ENCODE results near the gene GJB2.

The GJB2 gene

GRCh38 chr13:20151016-20151415 lies 41.7 kb downstream of the GJB2 start:
- no peak for TF ChIP-seq FOXM1 (IDR thresholded peaks at IDR 0.05; ENCODE audit: borderline replicate concordance, low read depth)
- no peak for TF ChIP-seq EGR1 (IDR thresholded peaks at IDR 0.05)
- no peak for TF ChIP-seq TAF1 (IDR thresholded peaks at IDR 0.05; ENCODE audit: low read depth)
- no peak for TF ChIP-seq CEBPB (IDR thresholded peaks at IDR 0.05)
- TF ChIP-seq EP300 (IDR thresholded peaks at IDR 0.05; ENCODE audit: borderline replicate concordance): no peak
- no peak for TF ChIP-seq MAX (IDR thresholded peaks at IDR 0.05)
- TF ChIP-seq, protein P1, sequence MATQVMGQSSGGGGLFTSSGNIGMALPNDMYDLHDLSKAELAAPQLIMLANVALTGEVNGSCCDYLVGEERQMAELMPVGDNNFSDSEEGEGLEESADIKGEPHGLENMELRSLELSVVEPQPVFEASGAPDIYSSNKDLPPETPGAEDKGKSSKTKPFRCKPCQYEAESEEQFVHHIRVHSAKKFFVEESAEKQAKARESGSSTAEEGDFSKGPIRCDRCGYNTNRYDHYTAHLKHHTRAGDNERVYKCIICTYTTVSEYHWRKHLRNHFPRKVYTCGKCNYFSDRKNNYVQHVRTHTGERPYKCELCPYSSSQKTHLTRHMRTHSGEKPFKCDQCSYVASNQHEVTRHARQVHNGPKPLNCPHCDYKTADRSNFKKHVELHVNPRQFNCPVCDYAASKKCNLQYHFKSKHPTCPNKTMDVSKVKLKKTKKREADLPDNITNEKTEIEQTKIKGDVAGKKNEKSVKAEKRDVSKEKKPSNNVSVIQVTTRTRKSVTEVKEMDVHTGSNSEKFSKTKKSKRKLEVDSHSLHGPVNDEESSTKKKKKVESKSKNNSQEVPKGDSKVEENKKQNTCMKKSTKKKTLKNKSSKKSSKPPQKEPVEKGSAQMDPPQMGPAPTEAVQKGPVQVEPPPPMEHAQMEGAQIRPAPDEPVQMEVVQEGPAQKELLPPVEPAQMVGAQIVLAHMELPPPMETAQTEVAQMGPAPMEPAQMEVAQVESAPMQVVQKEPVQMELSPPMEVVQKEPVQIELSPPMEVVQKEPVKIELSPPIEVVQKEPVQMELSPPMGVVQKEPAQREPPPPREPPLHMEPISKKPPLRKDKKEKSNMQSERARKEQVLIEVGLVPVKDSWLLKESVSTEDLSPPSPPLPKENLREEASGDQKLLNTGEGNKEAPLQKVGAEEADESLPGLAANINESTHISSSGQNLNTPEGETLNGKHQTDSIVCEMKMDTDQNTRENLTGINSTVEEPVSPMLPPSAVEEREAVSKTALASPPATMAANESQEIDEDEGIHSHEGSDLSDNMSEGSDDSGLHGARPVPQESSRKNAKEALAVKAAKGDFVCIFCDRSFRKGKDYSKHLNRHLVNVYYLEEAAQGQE (IDR thresholded peaks at IDR 0.05; ENCODE audit: low read depth): no peak
- TF ChIP-seq RAD21 (IDR thresholded peaks at IDR 0.05; ENCODE audit: low read depth): no peak
- TF ChIP-seq YY1 (IDR thresholded peaks at IDR 0.05; ENCODE audit: low read depth): no peak
- TF ChIP-seq, protein P2, sequence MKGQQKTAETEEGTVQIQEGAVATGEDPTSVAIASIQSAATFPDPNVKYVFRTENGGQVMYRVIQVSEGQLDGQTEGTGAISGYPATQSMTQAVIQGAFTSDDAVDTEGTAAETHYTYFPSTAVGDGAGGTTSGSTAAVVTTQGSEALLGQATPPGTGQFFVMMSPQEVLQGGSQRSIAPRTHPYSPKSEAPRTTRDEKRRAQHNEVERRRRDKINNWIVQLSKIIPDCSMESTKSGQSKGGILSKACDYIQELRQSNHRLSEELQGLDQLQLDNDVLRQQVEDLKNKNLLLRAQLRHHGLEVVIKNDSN (IDR thresholded peaks at IDR 0.05): no peak
- no peak for TF ChIP-seq NFIC (IDR thresholded peaks at IDR 0.05)
- no peak for TF ChIP-seq TEAD4 (IDR thresholded peaks at IDR 0.05)
- no peak for TF ChIP-seq ZBTB7A (IDR thresholded peaks at IDR 0.05; ENCODE audit: low read depth)
- TF ChIP-seq TCF12 (IDR thresholded peaks at IDR 0.05; ENCODE audit: low read depth): no peak
- TF ChIP-seq CREB1 (IDR thresholded peaks at IDR 0.05; ENCODE audit: low read depth): no peak

DNA sequence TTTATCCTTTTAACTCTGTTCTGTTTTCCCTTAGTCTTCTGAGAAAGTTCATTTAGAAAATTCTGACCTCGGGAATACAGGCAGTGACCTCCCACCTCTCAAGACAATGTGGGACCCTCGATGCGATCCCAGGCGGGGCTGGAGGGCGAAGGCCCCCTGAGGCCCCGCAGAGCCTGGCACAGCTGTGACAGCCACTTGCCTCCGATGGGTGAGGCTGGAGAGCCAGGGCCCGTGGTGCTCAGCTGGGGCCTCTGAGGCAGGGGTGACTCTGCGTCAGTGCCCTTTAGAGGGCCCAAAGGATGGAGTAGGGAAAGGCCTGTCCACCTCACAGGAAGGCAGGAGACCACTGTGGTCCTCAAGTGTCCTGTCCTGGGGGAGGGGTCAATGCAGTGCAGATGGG lies 42.2 kb downstream of the GJB2 start:
- TF ChIP-seq ZBTB7A (IDR thresholded peaks at IDR 0.05; ENCODE audit: low read depth): no peak
- no peak for TF ChIP-seq NFIC (IDR thresholded peaks at IDR 0.05)
- TF ChIP-seq TAF1 (IDR thresholded peaks at IDR 0.05; ENCODE audit: low read depth): no peak
- no peak for TF ChIP-seq MAX (IDR thresholded peaks at IDR 0.05)
- TF ChIP-seq YY1 (IDR thresholded peaks at IDR 0.05; ENCODE audit: low read depth): no peak
- TF ChIP-seq, protein P1 (IDR thresholded peaks at IDR 0.05; ENCODE audit: low read depth): no peak
- no peak for TF ChIP-seq TEAD4 (IDR thresholded peaks at IDR 0.05)
- no peak for TF ChIP-seq EGR1 (IDR thresholded peaks at IDR 0.05)
- TF ChIP-seq, protein P2 (IDR thresholded peaks at IDR 0.05): no peak
- no peak for TF ChIP-seq CEBPB (IDR thresholded peaks at IDR 0.05)
- no peak for TF ChIP-seq TCF12 (IDR thresholded peaks at IDR 0.05; ENCODE audit: low read depth)
- no peak for TF ChIP-seq RAD21 (IDR thresholded peaks at IDR 0.05; ENCODE audit: low read depth)
- no peak for TF ChIP-seq EP300 (IDR thresholded peaks at IDR 0.05; ENCODE audit: borderline replicate concordance)
- no peak for TF ChIP-seq FOXM1 (IDR thresholded peaks at IDR 0.05; ENCODE audit: borderline replicate concordance, low read depth)
- TF ChIP-seq CREB1 (IDR thresholded peaks at IDR 0.05; ENCODE audit: low read depth): no peak

- TF ChIP-seq YY1 (IDR thresholded peaks at IDR 0.05; ENCODE audit: low read depth) (no peak), TCF12 (IDR thresholded peaks at IDR 0.05; ENCODE audit: low read depth) (no peak), CEBPB (IDR thresholded peaks at IDR 0.05) (no peak)
- TF ChIP-seq, protein P2 (IDR thresholded peaks at IDR 0.05): no peak
Measured at GRCh38 chr13:20149762-20150161, 43.0 kb downstream of the GJB2 start.

DNA sequence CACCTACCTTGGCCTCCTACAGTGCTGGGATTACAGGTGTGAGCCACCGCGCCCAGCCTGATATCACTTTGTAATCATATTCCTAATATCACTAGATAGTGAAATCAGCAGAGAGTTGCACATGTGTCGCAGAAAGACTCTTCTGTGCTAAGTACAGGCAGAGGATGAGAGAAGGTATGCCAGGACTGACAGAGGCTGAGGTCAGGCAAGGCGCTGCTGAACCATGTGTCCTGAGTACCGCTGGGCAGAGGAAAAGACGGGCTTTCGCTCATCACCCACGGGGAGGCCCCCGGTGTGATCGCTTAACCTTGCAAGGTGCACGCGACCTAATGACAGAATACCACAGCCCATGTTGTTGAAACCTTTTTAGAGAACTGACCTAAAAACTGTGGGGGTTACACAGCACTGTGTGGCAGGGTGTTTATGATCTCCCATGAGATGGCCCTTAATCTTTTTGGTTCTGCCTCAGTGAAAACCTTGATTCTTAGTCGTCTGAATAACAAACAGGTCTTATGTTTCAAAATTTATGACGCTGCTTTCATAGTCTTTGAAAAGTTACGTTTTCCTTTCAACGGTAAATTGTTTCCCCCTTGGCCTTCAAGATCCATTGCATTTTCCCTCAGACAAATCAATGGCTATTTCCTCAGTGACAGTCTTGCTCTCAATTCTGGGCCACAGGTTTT lies 44.1 kb downstream of the GJB2 start:
- TF ChIP-seq EP300 (IDR thresholded peaks at IDR 0.05; ENCODE audit: borderline replicate concordance): no peak
- TF ChIP-seq CEBPB (IDR thresholded peaks at IDR 0.05): no peak
- TF ChIP-seq, protein P1 (IDR thresholded peaks at IDR 0.05; ENCODE audit: low read depth): no peak
- no peak for TF ChIP-seq ZBTB7A (IDR thresholded peaks at IDR 0.05; ENCODE audit: low read depth)
- TF ChIP-seq YY1 (IDR thresholded peaks at IDR 0.05; ENCODE audit: low read depth): no peak
- TF ChIP-seq EGR1 (IDR thresholded peaks at IDR 0.05): no peak
- no peak for TF ChIP-seq TCF12 (IDR thresholded peaks at IDR 0.05; ENCODE audit: low read depth)
- TF ChIP-seq TAF1 (IDR thresholded peaks at IDR 0.05; ENCODE audit: low read depth): no peak
- TF ChIP-seq, protein P2 (IDR thresholded peaks at IDR 0.05): no peak
- no peak for TF ChIP-seq CREB1 (IDR thresholded peaks at IDR 0.05; ENCODE audit: low read depth)
- no peak for TF ChIP-seq FOXM1 (IDR thresholded peaks at IDR 0.05; ENCODE audit: borderline replicate concordance, low read depth)
- TF ChIP-seq TEAD4 (IDR thresholded peaks at IDR 0.05): no peak
- TF ChIP-seq RAD21 (IDR thresholded peaks at IDR 0.05; ENCODE audit: low read depth): no peak
- no peak for TF ChIP-seq MAX (IDR thresholded peaks at IDR 0.05)
- no peak for TF ChIP-seq NFIC (IDR thresholded peaks at IDR 0.05)
